Measurements from ENCODE around the gene MLPH. TPM values are rescaled to one million over a fixed set of nuclear protein-coding genes. Genes with fewer than 3 reads are reported as not detected.

The MLPH gene
- total RNA-seq, 1 experiment from 2014 or later = 27.1 TPM

- BruUV-seq (replicated peaks) = no TSS peak
- Mint-ChIP-seq H3K36me3 (ENCODE audit: insufficient read depth, unreplicated experiment) (no peaks in the 10 kb centered on the region), H3K27ac (ENCODE audit: low read depth, unreplicated experiment) (no peak overlapping the region), H3K9me3 (ENCODE audit: unreplicated experiment) (no peaks in the 10 kb centered on the region), H3K4me3 (ENCODE audit: unreplicated experiment) (no peak overlapping the region), H3K27me3 (ENCODE audit: insufficient read depth, unreplicated experiment) (no peaks in the 10 kb centered on the region), H3K4me1 (ENCODE audit: insufficient read depth, unreplicated experiment) (peaks cover 8% of the 10 kb centered on the region)
- POLR2A ChIA-PET = no interaction called here
- CTCF ChIA-PET = interaction anchor here (0.7 kb wide), 1 partner anchor 1092 kb away, joined by 3 read pairs; no protein-coding TSS in a partner anchor
- intact Hi-C loops (cut with micrococcal nuclease) = no loop called here
- no peak for DNase-seq (ENCODE audit: unreplicated experiment)
- no peak for TF ChIP-seq CTCF (IDR thresholded peaks at IDR 0.05; ENCODE audit: unreplicated experiment)
Observed at GRCh38 chr2:237446338-237446665, 40.7 kb upstream of the MLPH start.

GRCh38 chr2:237447496-237447895 lies 39.6 kb upstream of the MLPH start:
- no TSS peak for BruUV-seq (replicated peaks)
- Mint-ChIP-seq H3K27ac (ENCODE audit: low read depth, unreplicated experiment) (no peak overlapping the region), H3K9me3 (ENCODE audit: unreplicated experiment) (no peaks in the 10 kb centered on the region)

GRCh38 chr2:237448171-237448570 lies 38.9 kb upstream of the MLPH start:
- Mint-ChIP-seq H3K9me3 (ENCODE audit: unreplicated experiment) (peaks cover under 1% of the 10 kb centered on the region), H3K27me3 (ENCODE audit: insufficient read depth, unreplicated experiment) (no peaks in the 10 kb centered on the region), H3K36me3 (ENCODE audit: insufficient read depth, unreplicated experiment) (no peaks in the 10 kb centered on the region), H3K27ac (ENCODE audit: low read depth, unreplicated experiment) (no peak overlapping the region), H3K4me3 (ENCODE audit: unreplicated experiment) (no peak overlapping the region), H3K4me1 (ENCODE audit: insufficient read depth, unreplicated experiment) (no peaks in the 10 kb centered on the region)
- intact Hi-C loops (cut with micrococcal nuclease) = no loop called here
- BruUV-seq (replicated peaks) = no TSS peak
- no peak for DNase-seq (ENCODE audit: unreplicated experiment)
- CTCF ChIA-PET = interaction anchor here (1.6 kb wide), 1 partner anchor 26 kb away, joined by 3 read pairs; no protein-coding TSS in a partner anchor
- TF ChIP-seq CTCF (IDR thresholded peaks at IDR 0.05; ENCODE audit: unreplicated experiment) = no peak
- POLR2A ChIA-PET = interaction anchor here (0.8 kb wide), 1 partner anchor 26 kb away, joined by 3 read pairs; no protein-coding TSS in a partner anchor

More at GRCh38 chr2:237447496-237447895, 39.6 kb upstream of the MLPH start:
- H3K36me3 Mint-ChIP-seq (ENCODE audit: insufficient read depth, unreplicated experiment) = no peaks in the 10 kb centered on the region
- no peaks in the 10 kb centered on the region for H3K27me3 Mint-ChIP-seq (ENCODE audit: insufficient read depth, unreplicated experiment)
- no peaks in the 10 kb centered on the region for H3K4me1 Mint-ChIP-seq (ENCODE audit: insufficient read depth, unreplicated experiment)
- ChIA-PET POLR2A (interaction anchor here (0.8 kb wide), 1 partner anchor 26 kb away, joined by 3 read pairs; no protein-coding TSS in a partner anchor), CTCF (interaction anchor here (0.6 kb wide), 1 partner anchor 1274 kb away, joined by 4 read pairs; no protein-coding TSS in a partner anchor)
- no peak for DNase-seq (ENCODE audit: unreplicated experiment)
- no peak for TF ChIP-seq CTCF (IDR thresholded peaks at IDR 0.05; ENCODE audit: unreplicated experiment)
- intact Hi-C loops (cut with micrococcal nuclease) = no loop called here
- no peak overlapping the region for H3K4me3 Mint-ChIP-seq (ENCODE audit: unreplicated experiment)

- Mint-ChIP-seq H3K9me3 (ENCODE audit: unreplicated experiment) (peaks cover 5% of the 10 kb centered on the region), H3K4me3 (ENCODE audit: unreplicated experiment) (no peak overlapping the region), H3K27ac (ENCODE audit: low read depth, unreplicated experiment) (no peak overlapping the region), H3K4me1 (ENCODE audit: insufficient read depth, unreplicated experiment) (peaks cover 4% of the 10 kb centered on the region), H3K36me3 (ENCODE audit: insufficient read depth, unreplicated experiment) (no peaks in the 10 kb centered on the region), H3K27me3 (ENCODE audit: insufficient read depth, unreplicated experiment) (no peaks in the 10 kb centered on the region)
- ChIA-PET POLR2A (no interaction called here), CTCF (interaction anchor here (1.6 kb wide), 1 partner anchor 27 kb away, joined by 3 read pairs; no protein-coding TSS in a partner anchor)
- no peak for TF ChIP-seq CTCF (IDR thresholded peaks at IDR 0.05; ENCODE audit: unreplicated experiment)
- no peak for DNase-seq (ENCODE audit: unreplicated experiment)
- intact Hi-C loops (cut with micrococcal nuclease) = no loop called here
- BruUV-seq (replicated peaks) = no TSS peak
Observed at GRCh38 chr2:237448626-237449025, 38.4 kb upstream of the MLPH start.
